NCI-H2196 treated with DMSO at 0.1 percent for 48 hours (cell line): ENCODE results near the gene KCNJ10.
A peak's percentile ranks its signal among the peaks of the same experiment; 100 is the strongest.

Experiments
- DNase-seq: peaks from one replicate; lab custom pipeline; 2025; ENCODE audit not compliant: unreplicated experiment; lab: John Stamatoyannopoulos, UW

KCNJ10 gene

DNA sequence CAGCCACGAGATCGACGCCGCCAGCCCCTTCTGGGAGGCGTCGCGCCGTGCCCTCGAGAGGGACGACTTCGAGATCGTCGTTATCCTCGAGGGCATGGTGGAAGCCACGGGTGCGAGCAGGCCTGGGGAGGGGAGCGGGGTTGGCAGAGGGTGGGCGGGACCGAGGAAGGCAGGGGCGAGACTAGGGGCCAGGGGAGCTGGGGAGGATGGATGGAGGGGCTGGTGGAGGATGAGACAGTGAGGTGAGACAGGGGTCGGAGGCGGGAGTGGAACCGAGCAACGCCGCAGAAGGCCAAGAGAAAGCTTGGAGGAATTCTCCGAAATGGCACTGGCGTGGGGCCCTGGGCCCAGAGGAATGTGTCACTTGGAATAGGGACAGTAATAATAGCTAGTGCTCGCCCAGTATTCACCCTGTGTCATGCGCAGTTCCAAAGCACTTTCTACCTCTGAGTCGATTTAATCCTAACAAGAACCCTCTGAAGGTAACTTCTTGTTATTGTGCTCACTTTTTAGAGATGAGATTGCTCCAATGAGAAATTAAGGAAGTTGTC is 14.9 kb upstream of the KCNJ10 start:
- no peak for DNase-seq

DNA sequence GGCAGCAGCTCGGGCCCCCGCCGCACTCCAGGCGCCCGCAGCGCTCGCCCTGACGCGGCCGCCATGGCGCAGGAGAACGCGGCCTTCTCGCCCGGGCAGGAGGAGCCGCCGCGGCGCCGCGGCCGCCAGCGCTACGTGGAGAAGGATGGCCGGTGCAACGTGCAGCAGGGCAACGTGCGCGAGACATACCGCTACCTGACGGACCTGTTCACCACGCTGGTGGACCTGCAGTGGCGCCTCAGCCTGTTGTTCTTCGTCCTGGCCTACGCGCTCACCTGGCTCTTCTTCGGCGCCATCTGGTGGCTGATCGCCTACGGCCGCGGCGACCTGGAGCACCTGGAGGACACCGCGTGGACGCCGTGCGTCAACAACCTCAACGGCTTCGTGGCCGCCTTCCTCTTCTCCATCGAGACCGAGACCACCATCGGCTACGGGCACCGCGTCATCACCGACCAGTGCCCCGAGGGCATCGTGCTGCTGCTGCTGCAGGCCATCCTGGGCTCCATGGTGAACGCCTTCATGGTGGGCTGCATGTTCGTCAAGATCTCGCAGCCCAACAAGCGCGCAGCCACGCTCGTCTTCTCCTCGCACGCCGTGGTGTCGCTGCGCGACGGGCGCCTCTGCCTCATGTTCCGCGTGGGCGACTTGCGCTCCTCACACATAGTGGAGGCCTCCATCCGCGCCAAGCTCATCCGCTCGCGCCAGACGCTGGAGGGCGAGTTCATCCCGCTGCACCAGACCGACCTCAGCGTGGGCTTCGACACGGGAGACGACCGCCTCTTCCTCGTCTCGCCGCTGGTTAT is 14.2 kb upstream of the KCNJ10 start:
- DNase-seq: no peak

DNA sequence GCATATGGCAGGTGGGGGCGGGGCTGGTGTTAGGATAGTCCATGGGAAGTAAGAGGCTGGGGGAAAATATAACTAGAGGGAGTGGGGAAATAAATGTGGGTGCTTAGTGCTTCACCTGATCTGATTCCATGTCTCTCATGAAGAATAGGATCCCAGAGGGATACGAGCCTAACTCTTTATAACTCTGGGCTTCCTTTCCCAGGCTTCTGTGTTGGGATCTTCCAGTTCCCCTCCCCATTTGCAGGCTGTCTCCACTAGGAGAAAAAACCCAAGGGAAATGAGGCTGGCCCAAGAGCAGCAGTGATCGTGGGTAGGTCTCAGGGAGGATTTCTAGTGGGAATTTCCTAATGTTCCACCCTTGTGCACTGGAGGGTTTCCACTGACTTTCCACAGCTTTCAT is 13.0 kb upstream of the KCNJ10 start:
- DNase-seq: no peak

DNA sequence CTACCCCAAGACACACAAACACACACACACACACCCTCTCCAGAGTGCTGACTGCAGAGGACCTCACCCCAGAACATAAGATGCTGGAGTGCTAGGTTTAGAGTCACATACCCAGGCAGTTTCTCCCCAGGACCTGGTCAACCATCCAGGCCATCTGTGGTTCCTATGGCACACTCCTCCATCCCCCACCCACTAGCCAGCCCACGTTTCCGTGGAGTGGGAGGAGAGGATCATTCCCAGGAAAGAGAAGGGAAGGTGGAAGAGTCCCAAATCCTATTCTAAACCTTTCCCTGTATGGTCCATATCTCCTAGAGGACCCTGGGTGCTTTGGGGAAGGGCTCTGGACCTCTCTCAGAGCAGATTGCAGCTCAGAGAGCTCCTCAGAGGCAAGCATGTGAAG is 12.5 kb upstream of the KCNJ10 start:
- no peak for DNase-seq

DNA sequence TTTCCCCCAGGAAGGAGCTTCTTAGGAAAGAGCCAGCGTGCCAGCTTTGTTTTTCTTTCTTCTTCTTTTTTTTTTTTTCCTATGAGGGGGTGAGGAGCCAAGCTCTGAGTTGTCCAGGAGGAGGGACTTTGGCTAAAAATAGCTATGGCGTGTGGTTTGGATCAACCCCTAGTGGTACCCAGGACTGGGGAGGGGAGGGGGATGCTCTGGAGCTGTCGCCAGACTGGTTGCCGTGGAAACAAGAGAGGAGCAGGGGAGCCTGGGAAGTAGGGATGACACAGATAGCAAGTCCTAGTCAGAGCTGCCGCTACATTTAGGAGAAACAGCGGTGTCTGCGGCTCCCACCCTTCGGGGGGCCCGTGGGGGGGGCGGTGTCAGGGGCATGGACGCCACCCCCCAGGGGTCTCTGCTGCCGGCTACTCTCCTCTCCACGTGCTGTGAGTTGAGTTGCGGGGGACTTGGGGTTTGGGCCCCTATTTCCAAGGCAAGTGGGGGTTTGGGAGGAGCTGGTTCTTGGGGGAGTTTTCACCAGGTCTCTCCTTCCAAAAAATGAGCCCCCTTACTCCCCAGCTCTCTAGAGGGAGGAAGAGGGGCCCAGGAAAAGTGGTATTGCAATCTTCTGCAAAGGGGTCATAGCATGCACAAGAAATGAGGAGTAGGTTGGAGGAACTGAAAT is 11.4 kb upstream of the KCNJ10 start, which contains the start of gene KCNJ9:
Gene KCNJ9, plus strand, starts transcription at position 278 of the 676 bp plus-strand sequence. CDS start 2,493 bp downstream, outside the sequence.
- no peak for DNase-seq

DNA sequence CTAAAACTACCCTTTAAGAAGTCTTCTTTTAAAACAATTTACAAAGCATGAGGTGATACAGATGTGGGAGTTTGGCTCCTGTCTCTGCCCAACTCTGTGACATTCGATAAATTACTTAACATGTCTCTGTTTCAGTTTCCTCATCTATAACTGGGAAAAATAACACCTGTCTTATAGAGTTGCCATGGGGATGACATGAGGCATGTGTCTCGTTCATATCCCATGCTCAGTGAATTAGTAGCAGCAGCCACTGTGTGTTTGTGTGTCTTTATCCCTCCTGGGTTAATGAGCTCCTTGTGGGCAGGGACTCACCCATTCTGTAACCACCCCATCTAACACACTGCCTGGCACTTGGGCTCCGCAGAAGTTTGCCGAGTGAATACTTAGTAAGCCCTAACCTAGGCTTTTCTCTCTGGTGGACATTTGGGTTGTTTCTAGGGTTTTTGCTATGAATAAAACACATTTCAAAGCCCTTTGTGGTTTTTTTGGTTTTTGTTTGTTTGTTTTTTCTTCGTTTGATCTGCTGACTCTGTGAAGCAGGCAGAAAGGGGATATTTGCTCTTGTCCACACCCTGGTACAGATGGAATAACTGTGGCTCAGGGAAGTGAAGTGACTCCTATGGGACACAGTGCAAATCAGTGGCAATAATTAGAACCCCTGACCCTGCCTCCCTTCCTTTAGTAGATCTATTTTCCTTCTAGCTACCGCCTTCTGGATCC is 10.6 kb upstream of the KCNJ10 start:
- DNase-seq: no peak

DNA sequence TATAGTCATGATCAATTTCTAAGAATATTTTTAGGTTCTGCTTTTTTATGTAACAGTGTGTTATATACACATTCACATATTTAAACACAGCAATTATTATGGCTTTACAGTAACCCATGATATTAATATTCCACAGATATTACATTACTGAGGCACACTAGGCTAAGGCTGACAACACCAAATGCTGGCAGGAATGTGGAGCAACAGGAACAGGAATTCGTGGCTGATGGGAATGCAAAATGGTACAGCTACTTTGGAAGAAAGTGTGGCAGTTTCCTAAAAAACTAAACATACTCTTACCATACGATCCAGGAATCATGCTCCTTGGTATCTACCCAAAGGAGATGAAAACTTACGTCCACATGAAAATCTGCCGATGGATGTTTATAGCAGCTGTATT is 9.5 kb upstream of the KCNJ10 start:
- DNase-seq: no peak

DNA sequence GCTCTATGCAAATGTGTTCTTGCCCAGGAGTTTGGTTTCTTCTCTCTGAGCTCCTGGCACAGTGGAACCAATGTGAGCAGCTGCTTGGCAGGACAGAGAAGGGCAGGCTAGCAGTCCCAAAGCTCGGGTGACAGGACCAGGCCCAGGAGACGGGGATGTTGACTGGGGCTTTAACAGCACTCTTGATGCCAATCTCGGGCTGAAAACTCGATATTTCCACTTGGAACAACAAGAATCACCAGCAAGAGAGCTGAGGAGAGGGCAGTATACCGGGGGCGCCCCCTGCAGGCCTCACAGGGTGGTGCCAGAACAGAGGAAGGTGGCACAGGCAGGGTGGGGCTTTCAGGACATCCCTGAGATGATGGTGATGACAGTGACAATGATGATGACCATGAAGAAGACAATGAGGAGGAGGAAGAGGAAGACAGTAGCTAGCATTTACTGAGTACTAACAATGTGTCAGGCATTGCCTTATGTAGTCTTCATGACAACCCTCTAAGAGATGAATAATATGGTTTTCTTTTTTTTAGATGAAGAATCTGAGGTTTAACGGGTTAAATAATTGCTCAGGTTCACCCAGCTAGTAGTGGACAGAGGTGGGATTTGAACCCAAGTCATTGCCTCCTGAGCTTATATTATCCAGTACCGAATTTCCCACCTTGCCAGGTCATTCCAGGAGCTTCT is 8.7 kb upstream of the KCNJ10 start:
- DNase-seq: no peak

DNA sequence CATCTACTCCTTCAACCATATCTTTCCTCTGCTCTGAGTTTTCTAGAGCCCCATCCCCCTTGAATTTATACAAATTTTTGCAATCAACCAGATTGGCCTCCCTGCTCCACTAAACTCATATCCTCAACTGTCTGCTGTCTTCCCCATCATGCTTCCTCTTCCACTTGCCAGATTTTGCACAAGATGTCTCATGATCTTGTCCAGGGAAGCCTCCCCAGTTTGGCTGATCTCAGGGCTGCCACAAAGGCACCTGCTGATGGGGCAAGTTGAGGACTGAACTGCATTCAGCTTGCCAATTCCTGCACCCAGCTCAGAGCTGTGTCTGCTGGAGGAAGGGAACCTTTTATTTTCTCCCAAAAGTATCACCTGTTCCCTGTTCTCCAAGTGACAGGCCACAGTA is 7.5 kb upstream of the KCNJ10 start:
- no peak for DNase-seq

DNA sequence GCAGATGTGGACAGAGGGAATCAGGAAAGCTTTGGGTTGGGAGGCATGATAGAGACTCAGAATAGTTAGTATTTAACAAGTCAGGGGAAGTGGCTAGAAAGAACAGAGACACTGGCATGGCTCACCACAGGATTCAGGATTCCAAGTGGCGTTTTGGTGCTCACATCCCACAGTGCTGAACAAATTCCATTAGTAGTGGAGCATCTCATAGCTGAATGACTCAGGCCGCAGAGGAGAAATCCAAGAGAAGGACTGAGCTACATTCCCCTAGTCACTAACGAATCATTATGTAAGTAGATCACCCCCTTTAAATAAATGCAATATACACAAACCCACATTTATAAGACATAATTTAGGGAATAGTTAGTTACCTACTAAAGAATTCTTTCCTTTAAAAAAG is 6.3 kb upstream of the KCNJ10 start:
- DNase-seq: no peak

DNA sequence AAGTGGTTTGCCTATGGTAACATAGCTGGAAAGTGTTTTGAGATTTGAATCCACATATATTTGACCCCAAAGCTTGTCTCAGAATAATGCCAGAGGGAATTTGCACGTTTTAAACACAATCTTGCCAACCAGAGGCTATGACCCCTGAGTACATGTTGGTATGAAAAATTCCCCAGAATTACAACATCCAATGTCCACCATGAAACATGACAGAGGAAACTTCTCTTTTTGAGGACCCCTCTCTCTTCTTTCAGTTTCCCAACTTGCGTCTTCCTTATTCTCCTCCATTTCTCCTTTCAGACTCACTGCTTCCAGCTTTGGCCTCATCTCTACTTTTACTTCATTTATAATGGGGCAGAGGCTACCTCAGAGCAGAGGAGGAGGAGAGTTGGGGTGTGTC is 5.9 kb upstream of the KCNJ10 start:
- DNase-seq: no peak

DNA sequence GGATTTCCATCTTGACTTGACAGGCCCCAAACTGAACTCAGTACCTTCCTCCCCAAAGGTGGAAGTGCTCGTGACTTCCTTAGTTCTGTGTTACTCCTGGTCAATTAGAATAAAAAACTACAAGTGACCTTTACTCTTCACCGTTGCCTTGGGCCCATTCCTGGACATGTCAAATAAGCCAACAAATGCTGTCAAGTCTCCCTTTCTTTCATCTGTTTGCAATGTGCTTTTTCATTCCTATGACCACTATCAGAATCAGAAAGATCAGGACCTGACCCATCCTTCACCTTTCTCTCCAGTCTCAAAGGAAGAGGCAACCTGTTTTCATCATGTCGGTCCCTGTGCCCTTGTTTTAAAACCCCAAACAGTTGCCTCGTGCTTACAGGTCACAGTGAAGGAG is 4.9 kb upstream of the KCNJ10 start:
- no peak for DNase-seq

DNA sequence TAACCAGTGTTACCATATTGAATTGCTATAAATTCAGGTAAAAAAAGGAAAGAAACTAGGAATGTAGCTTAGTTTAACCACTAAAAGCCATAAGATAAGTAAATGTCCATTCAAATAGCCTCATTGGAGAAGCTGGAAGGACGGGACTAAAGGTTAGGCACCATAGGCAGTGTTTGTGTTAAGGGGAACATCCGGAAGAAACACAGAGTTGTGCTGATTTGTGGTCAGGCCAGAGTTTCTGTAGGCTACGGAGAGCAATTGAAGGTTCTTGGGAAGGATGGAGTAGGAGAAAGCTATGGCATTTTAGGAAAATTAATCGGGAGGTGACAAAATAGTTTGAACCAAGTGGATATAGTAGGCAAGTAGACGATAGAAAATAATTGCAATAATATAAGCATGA is 1.3 kb upstream of the KCNJ10 start:
- no peak for DNase-seq

DNA sequence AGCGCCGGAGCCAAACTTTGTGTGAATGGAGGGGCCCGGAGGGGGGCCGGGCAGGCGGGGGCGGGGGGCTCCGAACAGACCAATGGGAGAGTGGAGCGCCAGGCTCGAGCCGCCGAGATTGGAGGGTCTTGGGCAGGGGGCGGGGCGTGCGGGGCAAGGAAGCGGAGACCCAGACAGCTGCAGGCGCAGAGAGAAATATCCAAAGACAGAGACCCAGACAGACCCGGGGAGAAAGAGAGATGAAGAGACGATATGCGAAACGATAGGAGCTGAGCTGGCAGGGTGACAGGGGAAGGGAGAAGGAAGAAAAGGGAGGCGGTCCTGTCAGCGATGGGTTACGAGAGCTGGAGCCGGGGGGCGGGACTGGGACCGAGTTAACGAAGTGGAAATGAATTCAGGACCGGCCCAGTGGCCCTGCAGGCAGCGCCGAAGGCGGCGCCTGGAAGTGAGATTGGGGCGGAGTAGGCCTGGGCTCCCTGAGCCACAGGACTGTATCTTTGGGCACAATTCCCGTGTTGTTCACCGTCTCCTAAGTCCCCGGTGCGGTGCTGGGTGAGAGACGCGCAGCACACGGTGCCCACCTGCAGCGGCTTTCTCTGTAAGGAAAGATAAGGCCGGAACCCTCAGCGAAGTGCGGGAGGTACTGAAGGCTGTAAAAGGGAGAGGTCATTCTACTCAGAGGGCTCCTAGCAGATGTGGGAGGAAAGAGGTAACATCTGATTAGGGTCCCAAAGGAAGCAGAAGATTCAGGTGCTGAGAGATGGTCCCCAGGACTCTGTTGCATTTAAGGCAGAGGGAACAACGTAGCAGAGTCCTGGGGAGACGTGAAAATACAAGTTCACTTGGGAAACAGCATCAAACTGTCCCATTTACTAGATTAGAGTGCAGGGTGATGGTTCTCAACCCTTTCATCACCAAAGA is 543 bp upstream of the KCNJ10 start:
- peak; percentile 53 for DNase-seq

DNA sequence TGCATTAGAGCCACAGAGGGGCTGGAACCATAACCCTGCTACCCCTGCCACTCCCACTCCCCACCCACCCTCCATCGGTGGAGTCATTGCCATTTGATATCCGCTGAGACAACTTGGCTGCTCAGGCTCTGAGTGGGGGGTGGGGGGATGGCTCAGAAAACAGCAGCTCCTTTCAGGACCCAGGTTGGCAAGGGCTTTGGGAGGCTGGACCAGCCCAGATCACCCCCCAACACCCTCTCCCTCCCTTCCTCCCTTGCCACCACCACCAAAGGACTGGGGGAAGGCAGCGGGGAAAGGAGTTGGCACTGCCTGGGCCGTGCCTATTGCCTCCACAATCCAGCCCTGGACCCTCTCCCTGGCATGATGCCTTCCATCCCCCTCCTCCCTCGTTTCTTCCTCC is 1.7 kb downstream of the KCNJ10 start:
- no peak for DNase-seq

DNA sequence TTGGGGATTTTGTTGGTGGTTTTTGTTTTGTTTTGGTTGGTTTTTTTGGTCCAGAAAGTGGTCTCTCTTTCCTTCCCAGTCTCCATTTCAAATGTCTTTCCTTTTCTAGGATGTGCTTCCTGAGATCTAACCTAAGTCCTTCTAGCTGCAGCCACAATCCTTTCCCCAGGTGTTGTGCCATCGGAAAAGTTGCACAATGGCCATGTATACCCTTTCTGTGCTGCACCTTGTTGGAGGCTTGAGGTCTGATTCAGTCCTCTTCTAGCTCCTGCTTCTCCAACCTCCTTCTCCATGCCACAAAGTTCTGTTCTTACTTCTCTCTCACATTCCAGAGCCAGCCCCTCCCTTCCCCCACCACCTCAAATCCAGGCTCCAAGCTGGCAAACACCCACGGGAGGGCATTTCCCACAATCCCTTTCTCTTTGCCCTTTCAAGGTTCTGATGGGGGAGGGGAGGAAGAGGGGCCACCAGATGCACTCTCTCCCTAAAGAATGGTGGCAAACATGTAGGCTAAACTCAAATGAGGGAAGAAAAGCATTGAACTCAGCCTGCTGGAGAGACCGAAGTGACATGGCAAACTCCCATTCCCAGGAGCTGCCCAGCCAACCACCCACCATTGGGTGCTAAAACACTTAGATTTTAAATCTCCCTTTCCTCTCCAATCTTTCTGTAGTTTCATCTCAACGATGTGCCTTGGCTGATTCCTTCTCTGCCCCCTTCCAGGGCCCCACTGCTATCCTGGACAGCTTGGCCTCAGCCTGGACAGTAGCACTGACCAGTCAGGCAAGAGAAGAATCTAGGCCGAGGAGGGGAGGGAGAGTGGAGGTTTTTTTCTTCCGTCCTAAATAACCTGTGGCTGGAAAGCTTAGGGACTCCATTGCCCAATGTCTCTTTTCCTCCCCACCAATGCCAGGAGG is 2.9 kb downstream of the KCNJ10 start:
- DNase-seq: no peak

DNA sequence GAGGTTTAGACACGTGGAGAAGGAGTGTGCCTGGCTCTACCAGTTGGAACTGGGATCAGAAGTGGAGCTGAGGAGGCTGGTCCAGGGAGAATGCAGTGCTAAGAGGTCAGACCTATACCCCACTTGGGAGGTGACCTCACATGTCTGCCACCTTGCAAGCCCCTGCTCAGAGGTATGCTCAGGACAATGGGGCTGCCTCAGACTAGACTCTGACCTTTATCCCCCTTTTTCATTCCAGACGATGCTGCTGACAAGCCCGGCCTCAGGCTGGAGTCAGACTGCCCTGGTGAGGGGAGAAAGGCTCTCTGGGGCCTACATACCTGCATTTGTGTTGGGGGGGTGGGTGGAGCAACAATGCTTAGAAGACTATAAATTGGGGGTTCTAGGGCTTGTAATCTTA is 5.2 kb downstream of the KCNJ10 start:
- no peak for DNase-seq

DNA sequence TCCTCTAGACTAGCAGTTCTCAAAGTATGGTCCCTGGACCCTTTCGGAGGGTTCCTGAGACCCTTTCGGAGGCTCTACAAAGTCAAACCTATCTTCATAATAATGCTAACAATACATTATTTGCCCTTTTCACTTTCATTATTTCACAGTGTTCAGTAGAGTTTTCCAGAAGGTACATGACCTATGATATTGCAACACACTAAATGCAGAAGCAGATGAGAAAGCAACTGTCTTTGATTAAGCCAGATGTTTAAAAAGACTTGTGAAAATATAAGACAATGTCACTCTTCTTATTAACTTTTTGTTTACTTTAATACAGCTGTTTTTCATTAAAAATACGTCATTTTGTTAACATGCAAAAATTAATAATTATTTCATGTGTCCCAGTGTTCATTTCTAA is 5.8 kb downstream of the KCNJ10 start:
- no peak for DNase-seq

DNA sequence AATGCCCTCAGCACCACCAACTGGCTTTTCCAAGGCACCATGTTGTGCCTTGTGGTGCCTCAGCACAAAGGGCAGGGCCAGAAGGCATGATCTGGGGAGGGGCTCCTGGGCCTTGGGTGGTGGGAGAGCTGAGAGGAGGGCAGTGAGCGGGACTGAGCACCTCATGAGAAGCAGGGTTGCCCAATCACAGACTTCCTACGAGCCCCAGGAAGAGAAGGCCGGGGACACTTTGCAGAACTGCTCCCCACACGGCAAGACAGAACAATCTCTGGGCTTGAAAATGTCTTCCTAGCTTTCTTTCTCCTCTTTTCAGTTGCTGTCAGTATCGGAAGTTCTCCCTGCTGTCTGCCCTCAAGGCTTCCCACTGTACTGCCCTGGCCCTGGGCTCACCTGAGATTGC is 6.8 kb downstream of the KCNJ10 start:
- DNase-seq: no peak
